Jurkat, Clone E6-1 (cell line): Measurements from ENCODE around the gene OLFML3.
"Not testable (repeated sequence)": the region's sequence is repeated elsewhere in the genome, so short reads cannot be mapped to it uniquely, and the experiment has no call there.

ENCODE experiments used
- DNase-seq: peaks from one replicate; pipeline ENCODE4 v3.0.0-alpha.2; 2011; ENCODE audit warnings: low read depth, low spot score
- H3K4me3 ChIP-seq: 2 replicates; pipeline ENCODE4 v1.5.1; 2011; ENCODE audit warnings: mild to moderate bottlenecking, low read length, control low read depth, moderate library complexity

OLFML3 gene

GRCh38 chr1:114011796-114012195, 32.5 kb downstream of the OLFML3 start:
- no peak for DNase-seq
- no peak overlapping the region for H3K4me3 ChIP-seq

- no peak overlapping the region for H3K4me3 ChIP-seq
- DNase-seq: no peak
Observed at GRCh38 chr1:114015075-114015474, 35.8 kb downstream of the OLFML3 start.

GRCh38 chr1:114019724-114020123, 40.5 kb downstream of the OLFML3 start:
- DNase-seq, H3K4me3 ChIP-seq: not testable (repeated sequence)

GRCh38 chr1:114021665-114022099, 42.4 kb downstream of the OLFML3 start:
- DNase-seq: no peak
- H3K4me3 ChIP-seq: no peak overlapping the region

- DNase-seq: no peak
- H3K4me3 ChIP-seq: no peak overlapping the region
Observed at GRCh38 chr1:114022877-114023276, 43.6 kb downstream of the OLFML3 start.

GRCh38 chr1:114023377-114023776, 44.1 kb downstream of the OLFML3 start:
- DNase-seq: no peak
- H3K4me3 ChIP-seq: no peak overlapping the region

- no peak for DNase-seq
- H3K4me3 ChIP-seq: no peak overlapping the region
Observed at GRCh38 chr1:114024049-114024448, 44.8 kb downstream of the OLFML3 start.

- H3K4me3 ChIP-seq: no peak overlapping the region
- DNase-seq: no peak
Observed at GRCh38 chr1:114025609-114026401, 46.5 kb downstream of the OLFML3 start.

- no peak for DNase-seq
- no peak overlapping the region for H3K4me3 ChIP-seq
Observed at GRCh38 chr1:114026797-114027196, 47.5 kb downstream of the OLFML3 start.
